HS-5 (cell line): ENCODE measurements around the gene XPO5.
"Not testable (repeated sequence)": the region's sequence is repeated elsewhere in the genome, so short reads cannot be mapped to it uniquely, and the experiment has no call there.

Experiments used
- DNase-seq: peaks from one replicate; pipeline ENCODE4 v3.0.0-alpha.2; 2012; ENCODE audit warnings: low read depth

The XPO5 gene

GRCh38 chr6:43575772-43576551, at the start of gene XPO5, which contains the start of gene POLH:
XPO5 (minus strand) TSS chr6:43576038; CDS start chr6:43575864, 174 bp downstream.
POLH (plus strand) TSS chr6:43576185; CDS start chr6:43582320, 6,135 bp downstream.
- peak; percentile 64 for DNase-seq

GRCh38 chr6:43625393-43625992, 49.7 kb upstream of the XPO5 start:
- DNase-seq = no peak

GRCh38 chr6:43624786-43625288, 49.0 kb upstream of the XPO5 start:
- no peak for DNase-seq

GRCh38 chr6:43623880-43624785, 48.3 kb upstream of the XPO5 start:
- DNase-seq = no peak

GRCh38 chr6:43622541-43622940, 46.7 kb upstream of the XPO5 start:
- DNase-seq = no peak

- DNase-seq = no peak
Observed at GRCh38 chr6:43621836-43622180, 46.0 kb upstream of the XPO5 start.

- DNase-seq = no peak
Observed at GRCh38 chr6:43621078-43621835, 45.4 kb upstream of the XPO5 start.

GRCh38 chr6:43616725-43617472, 41.1 kb upstream of the XPO5 start:
- no peak for DNase-seq

GRCh38 chr6:43614396-43614730, 38.5 kb upstream of the XPO5 start:
- no peak for DNase-seq

GRCh38 chr6:43613721-43614395, 38.0 kb upstream of the XPO5 start:
- DNase-seq = no peak

- DNase-seq = no peak
Observed at GRCh38 chr6:43610431-43610830, 34.6 kb upstream of the XPO5 start.

- no peak for DNase-seq
Observed at GRCh38 chr6:43609402-43609801, 33.6 kb upstream of the XPO5 start.

GRCh38 chr6:43608807-43609206, 33.0 kb upstream of the XPO5 start:
- DNase-seq = no peak

- no peak for DNase-seq
Observed at GRCh38 chr6:43608310-43608763, 32.5 kb upstream of the XPO5 start.

- no peak for DNase-seq
Observed at GRCh38 chr6:43606019-43606418, 30.2 kb upstream of the XPO5 start.

GRCh38 chr6:43604174-43604573, 28.3 kb upstream of the XPO5 start:
- peak; percentile 70 for DNase-seq

GRCh38 chr6:43600595-43600994, 24.8 kb upstream of the XPO5 start:
- DNase-seq = no peak

GRCh38 chr6:43593938-43594337, 18.1 kb upstream of the XPO5 start:
- no peak for DNase-seq

- DNase-seq = not testable (repeated sequence)
Observed at GRCh38 chr6:43589564-43589963, 13.7 kb upstream of the XPO5 start.

- no peak for DNase-seq
Observed at GRCh38 chr6:43588194-43588593, 12.4 kb upstream of the XPO5 start.
